GM20000 (cell line): ENCODE measurements around the gene CXCL5.

ENCODE experiments used
- DNase-seq: peaks from one replicate; pipeline ENCODE4 v3.0.0; 2012; ENCODE audit warnings: low spot score
- CTCF ChIP-seq: IDR thresholded peaks from 2 replicates; pipeline ENCODE4 v1.5.1; 2012; ENCODE audit warnings: mild to moderate bottlenecking, control low read depth; ENCODE audit errors: extremely low read depth, missing control alignments

CXCL5 gene

GRCh38 chr4:74039315-74039763 is 40.9 kb upstream of the CXCL5 start:
- no peak for TF ChIP-seq CTCF
- peak; percentile 6 for DNase-seq

- no peak for TF ChIP-seq CTCF
- peak; percentile 44 for DNase-seq
Measured at GRCh38 chr4:74038425-74039314, 40.2 kb upstream of the CXCL5 start, which contains the start of gene CXCL3. TSS of gene CXCL3 (minus strand) at chr4:74038689. CDS start at chr4:74038611, 78 bp downstream.

- DNase-seq, result no peak
- no peak for TF ChIP-seq CTCF
Measured at GRCh38 chr4:74038086-74038424, 39.6 kb upstream of the CXCL5 start.

GRCh38 chr4:74037076-74037955 is 38.8 kb upstream of the CXCL5 start:
- peak; percentile 7 for DNase-seq
- TF ChIP-seq CTCF, result no peak

- no peak for DNase-seq
- no peak for TF ChIP-seq CTCF
Measured at GRCh38 chr4:74033739-74034138, 35.3 kb upstream of the CXCL5 start.

- no peak for TF ChIP-seq CTCF
- DNase-seq, result no peak
Measured at GRCh38 chr4:74032064-74032463, 33.6 kb upstream of the CXCL5 start.

- DNase-seq, result no peak
- TF ChIP-seq CTCF, result no peak
Measured at GRCh38 chr4:74031576-74031975, 33.1 kb upstream of the CXCL5 start.
